Neural progenitor cell (in vitro differentiated cells): ENCODE data around the gene MTMR4.

Experiments used
- EZH2phosphoT487 ChIP-seq: fragments of 200-600 bp; sonication (generic); IDR thresholded peaks from 2 replicates; pipeline ENCODE4 v1.6.1; 2017; ENCODE audit warnings: antibody characterized with exemption
- TF ChIP-seq, protein P1 (sequence below): fragments of 200-600 bp; sonication (generic); IDR thresholded peaks from 2 replicates; pipeline ENCODE4 v1.5.1; 2017; ENCODE audit warnings: antibody characterized with exemption, mild to moderate bottlenecking

DNA sequence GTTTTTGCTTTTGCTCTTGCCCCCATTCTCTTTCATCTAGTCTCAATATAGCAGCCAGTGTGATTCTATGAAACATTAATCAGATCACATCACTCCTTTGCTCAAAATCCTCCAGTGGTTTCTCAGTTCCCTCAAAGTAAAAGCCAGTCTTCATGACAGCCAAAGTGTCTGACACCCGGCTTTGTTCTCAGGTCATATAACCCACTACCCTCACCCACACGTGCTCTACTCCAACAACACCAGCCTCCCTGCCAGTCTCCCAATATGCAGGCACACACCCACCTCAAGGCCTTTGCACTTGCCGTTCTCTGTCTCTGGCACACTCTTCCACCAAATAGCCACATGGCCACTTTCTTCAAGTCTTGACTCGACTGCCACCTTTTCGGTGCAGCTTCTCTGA lies 4.4 kb downstream of the MTMR4 start:
- TF ChIP-seq, protein P1, sequence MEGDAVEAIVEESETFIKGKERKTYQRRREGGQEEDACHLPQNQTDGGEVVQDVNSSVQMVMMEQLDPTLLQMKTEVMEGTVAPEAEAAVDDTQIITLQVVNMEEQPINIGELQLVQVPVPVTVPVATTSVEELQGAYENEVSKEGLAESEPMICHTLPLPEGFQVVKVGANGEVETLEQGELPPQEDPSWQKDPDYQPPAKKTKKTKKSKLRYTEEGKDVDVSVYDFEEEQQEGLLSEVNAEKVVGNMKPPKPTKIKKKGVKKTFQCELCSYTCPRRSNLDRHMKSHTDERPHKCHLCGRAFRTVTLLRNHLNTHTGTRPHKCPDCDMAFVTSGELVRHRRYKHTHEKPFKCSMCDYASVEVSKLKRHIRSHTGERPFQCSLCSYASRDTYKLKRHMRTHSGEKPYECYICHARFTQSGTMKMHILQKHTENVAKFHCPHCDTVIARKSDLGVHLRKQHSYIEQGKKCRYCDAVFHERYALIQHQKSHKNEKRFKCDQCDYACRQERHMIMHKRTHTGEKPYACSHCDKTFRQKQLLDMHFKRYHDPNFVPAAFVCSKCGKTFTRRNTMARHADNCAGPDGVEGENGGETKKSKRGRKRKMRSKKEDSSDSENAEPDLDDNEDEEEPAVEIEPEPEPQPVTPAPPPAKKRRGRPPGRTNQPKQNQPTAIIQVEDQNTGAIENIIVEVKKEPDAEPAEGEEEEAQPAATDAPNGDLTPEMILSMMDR, result no peak
- no peak for TF ChIP-seq EZH2phosphoT487
